IMR-90 (cell line): ENCODE data around the gene SELENOS. TPM values are rescaled to one million over a fixed set of nuclear protein-coding genes. Genes with fewer than 3 reads are reported as not detected.

Experiments used
- ATAC-seq: fragments of 200-7000 bp; cut with Tn5 transposase; 2 replicates; pipeline ENCODE4 v1.9.1; 2020; ENCODE audit warnings: low read depth, mild to moderate bottlenecking, moderate library complexity
- BruUV-seq: library from RNA; stranded (reverse); fragments of 400-500 nt; replicated peaks from 2 replicates; lab custom pipeline; 2021; lab: Mats Ljungman, UMichigan
- CTCF ChIA-PET: fragments of 300-600 bp; formaldehyde crosslinking; extraction: SDS; loops from one replicate; lab custom pipeline; 2021; ENCODE audit warnings: antibody characterized with exemption; lab: Yijun Ruan, JAX
- POLR2A ChIA-PET: fragments of 300-600 bp; sonication (Branson Sonifier 250); formaldehyde crosslinking; loops from one replicate; lab custom pipeline; 2022; ENCODE audit warnings: antibody characterized with exemption; ENCODE audit not compliant: unreplicated experiment; lab: Charles Lee
- DNase-seq: peaks from one replicate; pipeline ENCODE4 v3.0.0; 2013
- H2AFZ ChIP-seq: replicated peaks from 2 replicates; pipeline ENCODE3; 2013; ENCODE audit warnings: low read length, mild to moderate bottlenecking; ENCODE audit not compliant: poor library complexity
- H2AK5ac ChIP-seq: 2 replicates; pipeline ENCODE4 v1.6.1; 2013; ENCODE audit warnings: low read depth, low read length, inconsistent platforms
- H2AK9ac ChIP-seq: replicated peaks from 2 replicates; pipeline ENCODE3; 2013; ENCODE audit warnings: mild to moderate bottlenecking, low read depth, low read length, moderate library complexity; ENCODE audit not compliant: poor library complexity
- H2BK120ac ChIP-seq: 2 replicates; pipeline ENCODE4 v1.6.1; 2013; ENCODE audit warnings: low read depth, low read length, inconsistent platforms
- H2BK15ac ChIP-seq: 3 replicates; pipeline ENCODE4 v1.6.1; 2013; ENCODE audit warnings: low read depth, low read length, inconsistent platforms
- H2BK20ac ChIP-seq: 2 replicates; pipeline ENCODE4 v1.6.1; 2013; ENCODE audit warnings: low read depth, mild to moderate bottlenecking, inconsistent platforms, low read length, moderate library complexity
- H2BK5ac ChIP-seq: 2 replicates; pipeline ENCODE4 v1.6.1; 2013; ENCODE audit warnings: mild to moderate bottlenecking, low read depth, low read length, inconsistent platforms; ENCODE audit not compliant: poor library complexity, severe bottlenecking
- H3K14ac ChIP-seq: replicated peaks from 2 replicates; pipeline ENCODE4 v1.6.1; 2013; ENCODE audit warnings: low read depth, low read length, inconsistent platforms
- H3K18ac ChIP-seq: 2 replicates; pipeline ENCODE4 v1.6.1; 2013; ENCODE audit warnings: low read depth, low read length, control low read depth
- H3K23ac ChIP-seq: 2 replicates; pipeline ENCODE4 v1.6.1; 2013; ENCODE audit warnings: low read depth, low read length, inconsistent platforms
- H3K27ac ChIP-seq: 2 replicates; pipeline ENCODE4 v1.5.1; 2013; ENCODE audit warnings: mild to moderate bottlenecking, control low read depth, low read length; ENCODE audit not compliant: insufficient read depth
- H3K27me3 ChIP-seq: 2 replicates; pipeline ENCODE4 v1.6.1; 2013; ENCODE audit warnings: low read length; ENCODE audit not compliant: control insufficient read depth, insufficient read depth
- H3K36me3 ChIP-seq: 2 replicates; pipeline ENCODE4 v1.6.1; 2013; ENCODE audit warnings: low read length, mixed read lengths; ENCODE audit not compliant: control insufficient read depth, insufficient read depth
- H3K4ac ChIP-seq: 2 replicates; pipeline ENCODE4 v1.6.1; 2013; ENCODE audit warnings: low read depth, low read length, inconsistent platforms
- H3K4me1 ChIP-seq: 2 replicates; pipeline ENCODE4 v1.6.1; 2013; ENCODE audit warnings: low read length, mixed read lengths; ENCODE audit not compliant: control insufficient read depth, insufficient read depth
- H3K4me2 ChIP-seq: 2 replicates; pipeline ENCODE4 v1.6.1; 2013; ENCODE audit warnings: low read depth, mild to moderate bottlenecking, control low read depth, low read length, moderate library complexity
- H3K4me3 ChIP-seq: 2 replicates; pipeline ENCODE4 v1.5.1; 2013; ENCODE audit warnings: low read depth, mild to moderate bottlenecking, control low read depth, low read length, moderate library complexity; ENCODE audit not compliant: insufficient read depth
- H3K56ac ChIP-seq: 2 replicates; pipeline ENCODE4 v1.6.1; 2013; ENCODE audit warnings: low read length, inconsistent platforms; ENCODE audit not compliant: insufficient read depth; ENCODE audit errors: extremely low read depth
- H3K79me1 ChIP-seq, 2 experiments: 2 replicates each; pipeline ENCODE4 v1.6.1; 2013; ENCODE audit warnings: low read length in 2 of 2, inconsistent platforms in 1 of 2, low read depth in 1 of 2
- H3K9ac ChIP-seq: 2 replicates; pipeline ENCODE4 v1.6.1; 2013; ENCODE audit warnings: low read depth, low read length, control low read depth
- H3K9me1 ChIP-seq: 2 replicates; pipeline ENCODE4 v1.6.1; 2013; ENCODE audit warnings: low read length, inconsistent platforms; ENCODE audit not compliant: insufficient read depth
- H3K9me3 ChIP-seq: 2 replicates; pipeline ENCODE4 v1.6.1; 2013; ENCODE audit warnings: low read length; ENCODE audit not compliant: control insufficient read depth, insufficient read depth
- H4K20me1 ChIP-seq: 2 replicates; pipeline ENCODE4 v1.6.1; 2013; ENCODE audit warnings: low read length, inconsistent platforms; ENCODE audit not compliant: insufficient read depth
- H4K5ac ChIP-seq: 2 replicates; pipeline ENCODE4 v1.6.1; 2013; ENCODE audit warnings: mild to moderate bottlenecking, low read depth, low read length, control low read depth
- H4K8ac ChIP-seq, 2 experiments: 2 replicates each; pipeline ENCODE4 v1.6.1; 2013; ENCODE audit warnings: low read depth in 2 of 2, low read length in 2 of 2, control low read depth in 1 of 2, inconsistent platforms in 1 of 2
- H4K91ac ChIP-seq: 2 replicates; pipeline ENCODE4 v1.6.1; 2013; ENCODE audit warnings: low read depth, low read length, inconsistent platforms; ENCODE audit not compliant: insufficient read depth
- BHLHE40 ChIP-seq: fragments of 150-350 bp; IDR thresholded peaks from 2 replicates; pipeline ENCODE4 v1.6.1; 2016; ENCODE audit warnings: mild to moderate bottlenecking, low read depth, low read length
- CEBPB ChIP-seq: IDR thresholded peaks from 2 replicates; pipeline ENCODE4 v1.6.1; 2012; ENCODE audit warnings: low read depth, low read length, improper control_type of control experiment
- CHD1 ChIP-seq: IDR thresholded peaks from 2 replicates; pipeline ENCODE4 v1.6.1; 2012; ENCODE audit warnings: low read depth, low read length, improper control_type of control experiment
- CTCF ChIP-seq: conservative IDR thresholded peaks from 2 replicates; pipeline ENCODE4 v1.5.1; 2012; ENCODE audit warnings: mild to moderate bottlenecking, low read depth, low read length, improper control_type of control experiment
- ELK1 ChIP-seq: fragments of 150-350 bp; IDR thresholded peaks from 2 replicates; pipeline ENCODE4 v1.6.1; 2016; ENCODE audit warnings: low read depth, mild to moderate bottlenecking, low read length, moderate library complexity, borderline replicate concordance
- FOS ChIP-seq: fragments of 150-350 bp; IDR thresholded peaks from 2 replicates; pipeline ENCODE4 v1.6.1; 2016; ENCODE audit warnings: low read depth, low read length
- MAFK ChIP-seq: IDR thresholded peaks from 2 replicates; pipeline ENCODE4 v1.6.1; 2012; ENCODE audit warnings: low read depth, low read length, improper control_type of control experiment
- MAZ ChIP-seq: IDR thresholded peaks from 2 replicates; pipeline ENCODE4 v1.6.1; 2012; ENCODE audit warnings: low read depth, mild to moderate bottlenecking, low read length, improper control_type of control experiment, moderate library complexity, borderline replicate concordance
- MXI1 ChIP-seq: IDR thresholded peaks from 2 replicates; pipeline ENCODE4 v1.6.1; 2012; ENCODE audit warnings: low read depth, mild to moderate bottlenecking, low read length, moderate library complexity, borderline replicate concordance
- NFE2L2 ChIP-seq: fragments of 150-350 bp; IDR thresholded peaks from 2 replicates; pipeline ENCODE4 v1.6.1; 2016; ENCODE audit warnings: low read depth, mild to moderate bottlenecking, low read length
- POLR2A ChIP-seq: IDR thresholded peaks from 2 replicates; pipeline ENCODE4 v1.6.1; 2012; ENCODE audit warnings: mild to moderate bottlenecking, low read depth, low read length
- RAD21 ChIP-seq: IDR thresholded peaks from 2 replicates; pipeline ENCODE4 v1.6.1; 2012; ENCODE audit warnings: low read length, improper control_type of control experiment
- RCOR1 ChIP-seq: IDR thresholded peaks from 2 replicates; pipeline ENCODE4 v1.6.1; 2012; ENCODE audit warnings: mild to moderate bottlenecking, low read length, improper control_type of control experiment; ENCODE audit not compliant: insufficient replicate concordance
- RFX5 ChIP-seq: IDR thresholded peaks from 2 replicates; pipeline ENCODE4 v1.8.0; 2012; ENCODE audit warnings: low read depth, mild to moderate bottlenecking, low read length, moderate library complexity
- SMC3 ChIP-seq: fragments of 150-350 bp; IDR thresholded peaks from 2 replicates; pipeline ENCODE4 v1.6.1; 2016; ENCODE audit warnings: low read depth, mild to moderate bottlenecking, antibody characterized with exemption, low read length, moderate library complexity
- USF2 ChIP-seq: fragments of 150-350 bp; IDR thresholded peaks from 2 replicates; pipeline ENCODE4 v1.6.1; 2017; ENCODE audit warnings: mild to moderate bottlenecking, antibody characterized with exemption, low read length, low read depth
- WGBS, 2 experiments: methylation state at CpG; one replicate each; pipeline versions ENCODE4 v1.1.5 to v1.1.7; 2013; ENCODE audit warnings: missing lambda C conversion rate in 2 of 2; ENCODE audit not compliant: insufficient read length in 1 of 2; ENCODE audit errors: extremely low coverage in 2 of 2; 5-methylcytosine and 5-hydroxymethylcytosine counted together
- dilution Hi-C: fragments of 300-500 bp; cut with HindIII; formaldehyde crosslinking; loops from one replicate; pipeline ENCODE4 v1.14.3; 2018; ENCODE audit warnings: low sequenced_read_pairs; ENCODE audit not compliant: unreplicated experiment
- in situ Hi-C: fragments of 300-500 bp; cut with MboI; formaldehyde crosslinking; loops from 3 replicates; pipeline ENCODE4 v1.14.3; 2019; ENCODE audit warnings: low sequenced_read_pairs, inconsistent platforms, mixed read lengths
- intact Hi-C: fragments of 100-400 bp; cut with micrococcal nuclease; formaldehyde crosslinking; loops from 2 replicates; pipeline ENCODE4 v1.10.0; 2022
- polyA plus RNA-seq, 3 experiments: library from polyadenylated mRNA; depleted of rRNA; stranded (reverse); fragments of >200 nt; gene quantifications; 2 replicates each; pipeline ENCODE4 v1.2.3, GENCODE V29; 2012; ENCODE audit warnings: low replicate concordance in 1 of 3
- total RNA-seq: library from RNA; depleted of rRNA; stranded (reverse); fragments of >200 nt; gene quantifications from 2 replicates; pipeline ENCODE4 v1.2.3, GENCODE V29; 2012

Gene SELENOS
- total and polyA plus RNA-seq, 2 of the 4 experiments (the other 2 are of a cell fraction), result 39.8 to 77.1 TPM

- ChIA-PET POLR2A (no interaction called here), CTCF (no interaction called here)
- Histone ChIP-seq H3K4me1 (peaks cover 27% of the 10 kb centered on the region), H4K20me1 (peaks cover 76% of the 10 kb centered on the region), H2BK20ac (no peak overlapping the region), H3K79me1 (peaks cover 0 to 63% of the 10 kb centered on the region in 2 experiments; a peak in 2 of 4 replicates), H2BK120ac (no peak overlapping the region), H3K4me2 (peak overlapping the region; percentile 3; the same call in 1 of the 2 replicates), H3K36me3 (peaks cover 16% of the 10 kb centered on the region), H4K91ac (no peak overlapping the region), H3K4me3 (no peak overlapping the region), H2AFZ (no peak overlapping the region), H3K18ac (no peak overlapping the region; the same call in 1 of the 2 replicates), H2AK9ac (no peak overlapping the region), H2BK5ac (no peak overlapping the region), H4K8ac (no peak overlapping the region), H4K5ac (no peak overlapping the region), H3K4ac (no peak overlapping the region), H3K27ac (no peak overlapping the region), H2AK5ac (no peak overlapping the region; the same call in 1 of the 2 replicates), H3K56ac (no peak overlapping the region), H3K9ac (no peak overlapping the region), H3K14ac (no peak overlapping the region), H3K23ac (peak overlapping the region; percentile 67; the same call in 1 of the 2 replicates), H2BK15ac (no peak overlapping the region), H3K9me1 (peaks cover 26% of the 10 kb centered on the region), H3K9me3 (no peaks in the 10 kb centered on the region), H3K27me3 (no peaks in the 10 kb centered on the region)
- ATAC-seq (no peak), DNase-seq (no peak)
- no peak for TF ChIP-seq MAFK
- no peak for TF ChIP-seq MXI1
- no peak for TF ChIP-seq NFE2L2
- TF ChIP-seq RAD21, result no peak
- no peak for TF ChIP-seq RCOR1
- TF ChIP-seq CTCF, result no peak
- TF ChIP-seq ELK1, result no peak
- TF ChIP-seq CEBPB, result no peak
- no peak for TF ChIP-seq RFX5
- TF ChIP-seq BHLHE40, result no peak
- TF ChIP-seq FOS, result no peak
- no peak for TF ChIP-seq USF2
- TF ChIP-seq SMC3, result no peak
- TF ChIP-seq MAZ, result no peak
- TF ChIP-seq POLR2A, result no peak
- TF ChIP-seq CHD1, result no peak
- no TSS peak for BruUV-seq
- intact Hi-C loops (no loop called here), dilution Hi-C loops (no loop called here), in situ Hi-C loops (loop anchor here (5.0 kb wide), 1 partner anchor 41 kb away; no protein-coding TSS in a partner anchor)
- WGBS, 2 experiments, result no CpG with 5 or more reads among the region's 3 CpGs
Observed at GRCh38 chr15:101248274-101248673, 29.0 kb downstream of the SELENOS start.
